Prostate gland (tissue), 2 donors: ENCODE results near the gene PRKD3. TPM values are rescaled to one million over a fixed set of nuclear protein-coding genes. Genes with fewer than 3 reads are reported as not detected.

Experiments
- DNase-seq: peaks from one replicate; pipeline ENCODE4 v3.0.0-alpha.2; 2019; ENCODE audit warnings: low spot score
- H3K27ac ChIP-seq, 2 donors: fragments of 200-600 bp; sonication (generic); 2 replicates each; pipeline ENCODE4 v1.5.1; 2017 to 2019
- H3K27me3 ChIP-seq: fragments of 200-600 bp; sonication (generic); replicated peaks from 2 replicates; pipeline ENCODE4 v1.5.1; 2019; ENCODE audit not compliant: insufficient read depth
- H3K36me3 ChIP-seq, 2 donors: fragments of 200-600 bp; sonication (generic); 1 replicate in 1 of 2; 2 replicates in 1 of 2; pipeline versions ENCODE4 v1.5.1 to v1.8.1; 2017 to 2019
- H3K4me1 ChIP-seq: fragments of 200-600 bp; sonication (generic); replicated peaks from 2 replicates; pipeline ENCODE4 v1.5.1; 2019
- H3K4me3 ChIP-seq, 2 donors: fragments of 200-600 bp; sonication (generic); 2 replicates each; pipeline ENCODE4 v1.5.1; 2017 to 2019
- H3K9me3 ChIP-seq: fragments of 200-600 bp; sonication (generic); 2 replicates; pipeline ENCODE4 v1.5.1; 2017
- POLR2A ChIP-seq: fragments of 450-650 bp; IDR thresholded peaks from one replicate; pipeline ENCODE4 v1.6.1; 2016; ENCODE audit warnings: antibody characterized with exemption, mild to moderate bottlenecking
- POLR2AphosphoS5 ChIP-seq: sonication (generic); formaldehyde crosslinking; IDR thresholded peaks from one replicate; pipeline ENCODE4 v1.6.1; 2017; ENCODE audit warnings: antibody characterized with exemption
- WGBS: methylation state at CpG from one replicate; pipeline ENCODE4 v1.1.5; 2018; 5-methylcytosine and 5-hydroxymethylcytosine counted together
- intact Hi-C: fragments of 100-400 bp; cut with DNase I; formaldehyde crosslinking; loops from one replicate; pipeline ENCODE4 v1.14.2; 2022
- small RNA-seq, 2 donors: library from RNA; depleted of rRNA; stranded (forward); fragments of <200 nt; gene quantifications; one replicate each; pipeline ENCODE3, GENCODE V24; 2016
- total RNA-seq, 2 donors: library from RNA; depleted of rRNA; stranded (reverse); fragments of >200 nt; gene quantifications; one replicate each; pipeline ENCODE4 v1.1.0, GENCODE V29; 2016
- TF ChIP-seq, protein P1 (sequence below), 4 experiments: fragments of 200-600 bp in 2 of 4; fragments of 450-650 bp in 2 of 4; sonication (generic) in 2 of 4; IDR thresholded peaks; 1 replicate in 3 of 4; 2 replicates in 1 of 4; pipeline ENCODE4 v1.5.1; 2016 to 2019; ENCODE audit warnings: antibody characterized with exemption in 4 of 4, mild to moderate bottlenecking in 2 of 4, moderate library complexity in 2 of 4

Gene PRKD3
- total RNA-seq, 2 donors from 2014 or later: 20.3 to 41.4 TPM

DNA sequence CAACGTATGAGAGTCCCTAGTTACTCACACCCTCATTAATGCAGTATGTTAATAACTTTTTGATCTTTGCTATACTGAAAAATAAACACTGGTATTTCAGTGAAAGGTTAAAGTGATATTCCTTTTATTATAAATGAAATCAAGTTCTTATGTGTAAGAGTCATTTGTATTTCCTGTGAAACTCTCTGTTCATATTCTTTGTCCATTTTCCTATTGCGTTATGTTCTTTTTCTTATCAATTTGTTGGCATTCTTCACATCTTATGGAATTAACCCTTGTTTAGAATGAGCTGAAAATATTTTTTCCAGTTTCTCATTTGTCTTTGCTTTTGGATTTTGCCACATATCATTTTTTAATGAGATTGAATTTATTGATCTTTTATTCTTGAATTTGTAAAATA, 48.3 kb downstream of the PRKD3 start:
- Histone ChIP-seq H3K9me3 (no peaks in the 10 kb centered on the region), H3K36me3 (peaks cover 0 to 11% of the 10 kb centered on the region in 2 donors), H3K4me1 (no peaks in the 10 kb centered on the region), H3K4me3 (no peak overlapping the region), H3K27ac (no peak overlapping the region), H3K27me3 (no peaks in the 10 kb centered on the region)
- intact Hi-C loops: no loop called here
- no peak for TF ChIP-seq POLR2AphosphoS5
- TF ChIP-seq, protein P1, sequence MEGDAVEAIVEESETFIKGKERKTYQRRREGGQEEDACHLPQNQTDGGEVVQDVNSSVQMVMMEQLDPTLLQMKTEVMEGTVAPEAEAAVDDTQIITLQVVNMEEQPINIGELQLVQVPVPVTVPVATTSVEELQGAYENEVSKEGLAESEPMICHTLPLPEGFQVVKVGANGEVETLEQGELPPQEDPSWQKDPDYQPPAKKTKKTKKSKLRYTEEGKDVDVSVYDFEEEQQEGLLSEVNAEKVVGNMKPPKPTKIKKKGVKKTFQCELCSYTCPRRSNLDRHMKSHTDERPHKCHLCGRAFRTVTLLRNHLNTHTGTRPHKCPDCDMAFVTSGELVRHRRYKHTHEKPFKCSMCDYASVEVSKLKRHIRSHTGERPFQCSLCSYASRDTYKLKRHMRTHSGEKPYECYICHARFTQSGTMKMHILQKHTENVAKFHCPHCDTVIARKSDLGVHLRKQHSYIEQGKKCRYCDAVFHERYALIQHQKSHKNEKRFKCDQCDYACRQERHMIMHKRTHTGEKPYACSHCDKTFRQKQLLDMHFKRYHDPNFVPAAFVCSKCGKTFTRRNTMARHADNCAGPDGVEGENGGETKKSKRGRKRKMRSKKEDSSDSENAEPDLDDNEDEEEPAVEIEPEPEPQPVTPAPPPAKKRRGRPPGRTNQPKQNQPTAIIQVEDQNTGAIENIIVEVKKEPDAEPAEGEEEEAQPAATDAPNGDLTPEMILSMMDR (IDR thresholded peaks at IDR 0.05): no peak
- no peak for TF ChIP-seq POLR2A
- WGBS: 87% methylated on average over 2 of the region's 2 CpGs
- DNase-seq: no peak

Small RNAs within 50 kb of the gene (small RNA-seq; reads per million reads assigned to genes)
- gene RNU6-939P: 0 reads per million in 2 donors

Other genes with a start within 250 kb of the PRKD3 start
- gene HEATR5B, start 240.5 kb downstream of the PRKD3 start, total RNA-seq: 10 to 100 TPM; 31.1 to 37.4 TPM
- gene GPATCH11, start 240.3 kb downstream of the PRKD3 start, total RNA-seq: 10 to 100 TPM in 1 of 2 donors, 1 to 10 TPM in 1; 4.7 to 12.6 TPM
- 10 to 100 TPM; 20.8 to 32.1 TPM for gene EIF2AK2, start 167.9 kb downstream of the PRKD3 start, total RNA-seq
- gene SULT6B1, start 136.2 kb downstream of the PRKD3 start, total RNA-seq: not detected
- 10 to 100 TPM; 24.3 to 45.2 TPM for gene CEBPZOS, start 128.3 kb downstream of the PRKD3 start, total RNA-seq
- 10 to 100 TPM; 27.5 to 35.4 TPM for gene CEBPZ, start 93.2 kb downstream of the PRKD3 start, total RNA-seq
- 10 to 100 TPM; 12.8 to 25.7 TPM for gene NDUFAF7, start 93.2 kb downstream of the PRKD3 start, total RNA-seq
- gene QPCT, start 19.8 kb upstream of the PRKD3 start, total RNA-seq: 10 to 100 TPM in 1 of 2 donors, 1 to 10 TPM in 1; 5.3 to 11.7 TPM